Endothelial cell of umbilical vein (primary cell): Measurements from ENCODE around the gene RPS15A. TPM values are rescaled to one million over a fixed set of nuclear protein-coding genes. Genes with fewer than 3 reads are reported as not detected.
"Not testable (repeated sequence)": the region's sequence is repeated elsewhere in the genome, so short reads cannot be mapped to it uniquely, and the experiment has no call there.

Experiments used
- BruUV-seq: library from RNA; stranded (reverse); fragments of 400-500 nt; replicated peaks from 2 replicates; lab custom pipeline; 2021; lab: Mats Ljungman, UMichigan
- CTCF ChIA-PET: fragments of 300-600, 350-600 bp; sonication (Branson Sonifier 250); formaldehyde crosslinking; loops from one replicate; lab custom pipeline; 2021; ENCODE audit warnings: antibody characterized with exemption, inconsistent platforms; lab: Charles Lee
- POLR2A ChIA-PET: fragments of 300-600, 350-600 bp; sonication (Branson Sonifier 250); formaldehyde crosslinking; loops from one replicate; lab custom pipeline; 2021; ENCODE audit warnings: antibody characterized with exemption, inconsistent platforms; lab: Charles Lee
- DNase-seq: peaks from one replicate; pipeline ENCODE4 v3.0.0-alpha.2; 2011; ENCODE audit warnings: low read depth, low spot score
- FAIRE-seq: peaks from 2 replicates; lab custom pipeline; 2011; peaks lifted over from hg19 to GRCh38; lab: Jason Lieb, UNC
- H2AFZ ChIP-seq: 2 replicates; pipeline ENCODE4 v1.6.0; 2012; ENCODE audit warnings: low read depth, low read length, control low read depth, inconsistent platforms
- H3K27ac ChIP-seq: 2 replicates; pipeline ENCODE4 v1.5.1; 2011; ENCODE audit warnings: low read depth, mild to moderate bottlenecking, control low read depth, low read length, moderate library complexity; ENCODE audit not compliant: insufficient read depth
- H3K27me3 ChIP-seq, 2 experiments: 2 replicates each; pipeline versions ENCODE4 v1.6.0 to v1.6.1; 2011; ENCODE audit warnings: low read length in 2 of 2, mixed read lengths in 1 of 2; ENCODE audit not compliant: control insufficient read depth in 2 of 2, insufficient read depth in 2 of 2
- H3K36me3 ChIP-seq, 2 experiments: 2 replicates in 1 of 2; 3 replicates in 1 of 2; pipeline ENCODE4 v1.5.1; 2011; ENCODE audit warnings: low read length in 2 of 2, mild to moderate bottlenecking in 1 of 2, moderate library complexity in 1 of 2; ENCODE audit not compliant: control insufficient read depth in 2 of 2, insufficient read depth in 2 of 2; ENCODE audit errors: extremely low read depth in 1 of 2
- H3K4me1 ChIP-seq: 3 replicates; pipeline ENCODE4 v1.5.1; 2011; ENCODE audit warnings: mild to moderate bottlenecking, low read length; ENCODE audit not compliant: control insufficient read depth, insufficient read depth; ENCODE audit errors: extremely low read depth
- H3K4me2 ChIP-seq: 2 replicates; pipeline ENCODE4 v1.6.1; 2011; ENCODE audit warnings: low read length, control low read depth, mixed read lengths; ENCODE audit not compliant: insufficient read depth
- H3K4me3 ChIP-seq, 3 experiments: fragments of 200-600 bp in 1 of 3; sonication (generic), shearing (Covaris generic) in 1 of 3; replicated peaks in 1 of 3; 2 replicates each; pipeline ENCODE4 v1.5.1; 2011 to 2016; ENCODE audit warnings: control low read depth in 3 of 3, low read length in 3 of 3, mild to moderate bottlenecking in 2 of 3, inconsistent platforms in 1 of 3, low read depth in 1 of 3, moderate library complexity in 1 of 3; ENCODE audit not compliant: insufficient read depth in 1 of 3
- H3K79me2 ChIP-seq: 2 replicates; pipeline ENCODE4 v1.6.0; 2012; ENCODE audit warnings: low read length, inconsistent platforms; ENCODE audit not compliant: control insufficient read depth, insufficient read depth
- H3K9ac ChIP-seq: replicated peaks from 2 replicates; pipeline ENCODE3; 2011; ENCODE audit warnings: low read length, control low read depth; ENCODE audit not compliant: insufficient read depth; ENCODE audit errors: extremely low read depth
- H3K9me1 ChIP-seq: replicated peaks from 3 replicates; pipeline ENCODE4 v1.6.0; 2011; ENCODE audit warnings: mild to moderate bottlenecking, low read length; ENCODE audit not compliant: control insufficient read depth, insufficient read depth; ENCODE audit errors: extremely low read depth
- H3K9me3 ChIP-seq: replicated peaks from 2 replicates; pipeline ENCODE4 v1.5.1; 2012; ENCODE audit warnings: low read length, inconsistent platforms; ENCODE audit not compliant: control insufficient read depth, insufficient read depth
- H4K20me1 ChIP-seq: replicated peaks from 2 replicates; pipeline ENCODE3; 2011; ENCODE audit warnings: mild to moderate bottlenecking, low read length; ENCODE audit not compliant: control insufficient read depth, insufficient read depth; ENCODE audit errors: extremely low read depth
- dilution Hi-C: fragments of 300-500 bp; cut with MboI; formaldehyde crosslinking; loops from one replicate; pipeline ENCODE4 v1.15.0; 2019; ENCODE audit warnings: low sequenced_read_pairs; ENCODE audit not compliant: extremely low pct_ligation_motif_present
- intact Hi-C: fragments of 100-400 bp; cut with micrococcal nuclease; formaldehyde crosslinking; loops from one replicate; pipeline ENCODE4 v1.10.0; 2022
- polyA plus RNA-seq, 4 experiments: library from polyadenylated mRNA; depleted of rRNA in 3 of 4; stranded (reverse) in 3 of 4; unstranded in 1 of 4; fragments of >200 nt; gene quantifications; 2 replicates each; pipeline versions ENCODE4 v1.2.1 to v1.2.3, GENCODE V29; 2011 to 2012; ENCODE audit warnings: missing spikeins in 1 of 4
- total RNA-seq: library from RNA; stranded (reverse); gene quantifications from 2 replicates; pipeline ENCODE4 v1.2.3, GENCODE V29; 2021

RPS15A gene
- total and polyA plus RNA-seq, 2 donors (not counting 3 experiments of a cell fraction or from before 2014, with no cell fraction given): 1,299 to 4,163 TPM

- H3K9me3 ChIP-seq, H3K4me2 ChIP-seq, CTCF ChIA-PET, H3K27ac ChIP-seq, H3K27me3 ChIP-seq, DNase-seq, POLR2A ChIA-PET, H3K4me1 ChIP-seq, H3K9ac ChIP-seq, H4K20me1 ChIP-seq, H3K4me3 ChIP-seq, intact Hi-C loops, H2AFZ ChIP-seq, FAIRE-seq, H3K9me1 ChIP-seq, BruUV-seq: not testable (repeated sequence)
- peaks cover 22 to 25% of the 10 kb centered on the region in 2 experiments for H3K36me3 ChIP-seq
- dilution Hi-C loops: loop anchor here (25.0 kb wide), 1 partner anchor 332 kb away; the partner anchor contains the start of gene ITPRIPL2
- H3K79me2 ChIP-seq: peaks cover 28% of the 10 kb centered on the region
These were observed 9.6 kb downstream of the RPS15A start for GRCh38 chr16:18780460-18781026.

- FAIRE-seq, DNase-seq, CTCF ChIA-PET, H3K4me1 ChIP-seq, H3K36me3 ChIP-seq, H3K9me3 ChIP-seq, H3K9ac ChIP-seq, H3K4me3 ChIP-seq, H3K4me2 ChIP-seq, BruUV-seq, intact Hi-C loops, H3K9me1 ChIP-seq, H3K27me3 ChIP-seq, H2AFZ ChIP-seq, H4K20me1 ChIP-seq, H3K79me2 ChIP-seq, POLR2A ChIA-PET, H3K27ac ChIP-seq: not testable (repeated sequence)
- dilution Hi-C loops: loop anchor here (25.0 kb wide), 1 partner anchor 335 kb away; the partner anchor contains the start of gene ITPRIPL2
These were observed 12.5 kb downstream of the RPS15A start for GRCh38 chr16:18777664-18778063.

GRCh38 chr16:18776334-18776733 is 13.8 kb downstream of the RPS15A start:
- H3K27me3 ChIP-seq, H2AFZ ChIP-seq, BruUV-seq, H3K4me3 ChIP-seq, CTCF ChIA-PET, POLR2A ChIA-PET, H3K36me3 ChIP-seq, H3K4me1 ChIP-seq, intact Hi-C loops, H4K20me1 ChIP-seq, FAIRE-seq, H3K9me3 ChIP-seq, H3K4me2 ChIP-seq, H3K79me2 ChIP-seq, H3K27ac ChIP-seq, DNase-seq, H3K9ac ChIP-seq, H3K9me1 ChIP-seq: not testable (repeated sequence)
- dilution Hi-C loops: loop anchor here (25.0 kb wide), 1 partner anchor 336 kb away; the partner anchor contains the start of gene ITPRIPL2

GRCh38 chr16:18774651-18775050 is 15.5 kb downstream of the RPS15A start:
- H3K4me3 ChIP-seq, H3K9me1 ChIP-seq, H3K4me1 ChIP-seq, H4K20me1 ChIP-seq, H3K36me3 ChIP-seq, H2AFZ ChIP-seq, FAIRE-seq, BruUV-seq, H3K27ac ChIP-seq, H3K4me2 ChIP-seq, H3K79me2 ChIP-seq, POLR2A ChIA-PET, intact Hi-C loops, DNase-seq, H3K27me3 ChIP-seq, H3K9ac ChIP-seq, H3K9me3 ChIP-seq, CTCF ChIA-PET: not testable (repeated sequence)
- dilution Hi-C loops: loop anchor here (25.0 kb wide), 1 partner anchor 338 kb away; the partner anchor contains the start of gene ITPRIPL2
